Iris pigment epithelial cell (primary cell): ENCODE results near the gene MAPRE2.
"Not testable (repeated sequence)": the region's sequence is repeated elsewhere in the genome, so short reads cannot be mapped to it uniquely, and the experiment has no call there.

Source experiments
- DNase-seq: peaks from one replicate; pipeline ENCODE4 v3.0.0-alpha.2; 2011; ENCODE audit warnings: low read depth

The MAPRE2 gene

GRCh38 chr18:35091841-35092240 lies 50.6 kb downstream of the MAPRE2 start:
- peak; percentile 29 for DNase-seq

- peak; percentile 49 for DNase-seq
These were observed 54.9 kb downstream of the MAPRE2 start for GRCh38 chr18:35095983-35096676.

GRCh38 chr18:35096677-35097011 lies 55.4 kb downstream of the MAPRE2 start:
- no peak for DNase-seq

GRCh38 chr18:35097195-35097594 lies 56.0 kb downstream of the MAPRE2 start:
- no peak for DNase-seq

- no peak for DNase-seq
These were observed 56.5 kb downstream of the MAPRE2 start for GRCh38 chr18:35097763-35098162.

- DNase-seq: no peak
These were observed 58.7 kb downstream of the MAPRE2 start for GRCh38 chr18:35099911-35100310.

GRCh38 chr18:35104391-35105051 lies 63.3 kb downstream of the MAPRE2 start:
- DNase-seq: no peak

- DNase-seq: no peak
These were observed 65.0 kb downstream of the MAPRE2 start for GRCh38 chr18:35106013-35106844.

GRCh38 chr18:35106845-35107148 lies 65.6 kb downstream of the MAPRE2 start:
- DNase-seq: no peak

GRCh38 chr18:35107216-35107615 lies 66.0 kb downstream of the MAPRE2 start:
- DNase-seq: no peak

- not testable (repeated sequence) for DNase-seq
These were observed 66.9 kb downstream of the MAPRE2 start for GRCh38 chr18:35108088-35108487.

GRCh38 chr18:35110059-35110458 lies 68.8 kb downstream of the MAPRE2 start:
- no peak for DNase-seq

- DNase-seq: peak; percentile 55
These were observed 69.6 kb downstream of the MAPRE2 start for GRCh38 chr18:35110554-35111485.

GRCh38 chr18:35112696-35113095 lies 71.5 kb downstream of the MAPRE2 start:
- DNase-seq: no peak

- DNase-seq: no peak
These were observed 73.1 kb downstream of the MAPRE2 start for GRCh38 chr18:35114305-35114704.

GRCh38 chr18:35116784-35117318 lies 75.6 kb downstream of the MAPRE2 start:
- no peak for DNase-seq

- DNase-seq: no peak
These were observed 76.2 kb downstream of the MAPRE2 start for GRCh38 chr18:35117372-35117771.

GRCh38 chr18:35117951-35118411 lies 76.8 kb downstream of the MAPRE2 start:
- peak; percentile 51 for DNase-seq

GRCh38 chr18:35118641-35119040 lies 77.4 kb downstream of the MAPRE2 start:
- DNase-seq: no peak

- no peak for DNase-seq
These were observed 79.8 kb downstream of the MAPRE2 start for GRCh38 chr18:35121038-35121437.

GRCh38 chr18:35121531-35121930 lies 80.3 kb downstream of the MAPRE2 start:
- DNase-seq: no peak
